H1 (cell line): ENCODE data around the gene GOLGA1. TPM values are rescaled to one million over a fixed set of nuclear protein-coding genes. Genes with fewer than 3 reads are reported as not detected.
"Not testable (repeated sequence)": the region's sequence is repeated elsewhere in the genome, so short reads cannot be mapped to it uniquely, and the experiment has no call there.

ENCODE experiments used
- CTCF ChIA-PET: fragments of 300-600 bp; sonication (Branson Sonifier 250); formaldehyde crosslinking; loops from one replicate; lab custom pipeline; 2021; ENCODE audit not compliant: partially characterized antibody; lab: Charles Lee
- POLR2A ChIA-PET: fragments of 300-600 bp; sonication (Branson Sonifier 250); formaldehyde crosslinking; loops from one replicate; lab custom pipeline; 2021; ENCODE audit warnings: inconsistent platforms; ENCODE audit not compliant: partially characterized antibody; lab: Charles Lee
- DNase-seq, 2 experiments: peaks; one replicate each; pipeline versions ENCODE4 v3.0.0 to v3.0.0-alpha.2; 2010 to 2022; ENCODE audit warnings: low spot score in 2 of 2, low read depth in 1 of 2, mixed read lengths in 1 of 2
- FAIRE-seq: peaks from 2 replicates; lab custom pipeline; 2011; peaks lifted over from hg19 to GRCh38; lab: Jason Lieb, UNC
- H2AFZ ChIP-seq: 2 replicates; pipeline ENCODE4 v1.8.1; 2012; ENCODE audit warnings: low read length, inconsistent platforms
- H2AK5ac ChIP-seq: 2 replicates; pipeline ENCODE4 v1.6.1; 2013; ENCODE audit warnings: low read depth, low read length
- H2BK120ac ChIP-seq: replicated peaks from 2 replicates; pipeline ENCODE3; 2013; ENCODE audit warnings: low read depth, low read length, inconsistent platforms
- H2BK12ac ChIP-seq: 2 replicates; pipeline ENCODE4 v1.6.1; 2013; ENCODE audit warnings: low read depth, low read length
- H2BK15ac ChIP-seq: 2 replicates; pipeline ENCODE4 v1.6.1; 2013; ENCODE audit warnings: low read length
- H2BK20ac ChIP-seq: 2 replicates; pipeline ENCODE4 v1.6.1; 2013; ENCODE audit warnings: low read length
- H2BK5ac ChIP-seq: 2 replicates; pipeline ENCODE4 v1.6.1; 2013; ENCODE audit warnings: low read depth, low read length
- H3K14ac ChIP-seq: 2 replicates; pipeline ENCODE4 v1.6.1; 2013; ENCODE audit warnings: inconsistent platforms; ENCODE audit not compliant: insufficient read length
- H3K18ac ChIP-seq: 2 replicates; pipeline ENCODE4 v1.6.1; 2013; ENCODE audit warnings: low read length; ENCODE audit errors: extremely low read depth
- H3K23ac ChIP-seq: 2 replicates; pipeline ENCODE4 v1.6.1; 2013; ENCODE audit warnings: inconsistent platforms; ENCODE audit not compliant: insufficient read length
- H3K23me2 ChIP-seq: 2 replicates; pipeline ENCODE4 v1.6.1; 2013; ENCODE audit warnings: low read depth, low read length
- H3K27ac ChIP-seq: 2 replicates; pipeline ENCODE4 v1.6.1; 2011; ENCODE audit warnings: low read depth, low read length, inconsistent platforms
- H3K27me3 ChIP-seq, 4 experiments: replicated peaks in 1 of 4; 1 replicate in 1 of 4; 2 replicates in 3 of 4; pipeline versions ENCODE4 v1.6.1 to v1.8.1; 2011 to 2013; ENCODE audit warnings: low read length in 3 of 4, mild to moderate bottlenecking in 3 of 4, inconsistent platforms in 2 of 4, mixed read lengths in 2 of 4, moderate library complexity in 1 of 4; ENCODE audit not compliant: control insufficient read depth in 3 of 4, insufficient read depth in 3 of 4; ENCODE audit errors: extremely low read depth in 1 of 4
- H3K36me3 ChIP-seq, 4 experiments: 2 replicates each; pipeline versions ENCODE4 v1.6.1 to v1.8.1; 2011 to 2013; ENCODE audit warnings: mild to moderate bottlenecking in 4 of 4, low read length in 3 of 4, moderate library complexity in 2 of 4, control low read depth in 1 of 4, inconsistent platforms in 1 of 4; ENCODE audit not compliant: insufficient read depth in 4 of 4, control insufficient read depth in 2 of 4
- H3K4ac ChIP-seq: replicated peaks from 2 replicates; pipeline ENCODE3; 2013; ENCODE audit warnings: low read length, low read depth, mixed read lengths, inconsistent platforms; ENCODE audit not compliant: insufficient read length
- H3K4me1 ChIP-seq, 4 experiments: replicated peaks in 1 of 4; 1 replicate in 1 of 4; 2 replicates in 3 of 4; pipeline versions ENCODE4 v1.6.1 to v1.8.1; 2011 to 2013; ENCODE audit warnings: low read length in 3 of 4, inconsistent platforms in 2 of 4, mixed read lengths in 1 of 4; ENCODE audit not compliant: insufficient read depth in 4 of 4, control insufficient read depth in 3 of 4
- H3K4me2 ChIP-seq, 2 experiments: 2 replicates each; pipeline versions ENCODE4 v1.6.1 to v1.8.1; 2011 to 2013; ENCODE audit warnings: low read depth in 2 of 2, low read length in 2 of 2, control low read depth in 1 of 2, inconsistent platforms in 1 of 2, mild to moderate bottlenecking in 1 of 2; ENCODE audit not compliant: insufficient read depth in 1 of 2
- H3K4me3 ChIP-seq, 4 experiments: fragments of 200-600, 300-600 bp in 1 of 4; sonication (generic), shearing (Covaris generic), sonication (Bioruptor Twin) in 1 of 4; 2 replicates each; pipeline versions ENCODE4 v1.5.1 to v1.8.1; 2011 to 2016; ENCODE audit warnings: low read length in 4 of 4, low read depth in 3 of 4, control low read depth in 2 of 4, inconsistent platforms in 2 of 4, mild to moderate bottlenecking in 2 of 4, mixed read lengths in 1 of 4, moderate library complexity in 1 of 4; ENCODE audit not compliant: insufficient read depth in 2 of 4; ENCODE audit errors: extremely low read depth in 1 of 4
- H3K56ac ChIP-seq: replicated peaks from 2 replicates; pipeline ENCODE3; 2013; ENCODE audit warnings: low read depth, mild to moderate bottlenecking, mixed read lengths, low read length, inconsistent platforms; ENCODE audit not compliant: insufficient read length
- H3K79me1 ChIP-seq: 2 replicates; pipeline ENCODE4 v1.6.1; 2013; ENCODE audit warnings: low read depth, low read length, control low read depth
- H3K79me2 ChIP-seq, 2 experiments: 2 replicates each; pipeline versions ENCODE4 v1.6.1 to v1.8.1; 2012 to 2013; ENCODE audit warnings: low read length in 2 of 2, mild to moderate bottlenecking in 2 of 2, inconsistent platforms in 1 of 2; ENCODE audit not compliant: insufficient read depth in 2 of 2, control insufficient read depth in 1 of 2
- H3K9ac ChIP-seq, 4 experiments: replicated peaks in 1 of 4; 1 replicate in 1 of 4; 2 replicates in 3 of 4; pipeline versions ENCODE4 v1.6.1 to v1.8.1; 2011 to 2013; ENCODE audit warnings: low read depth in 3 of 4, low read length in 3 of 4, control low read depth in 2 of 4, mild to moderate bottlenecking in 2 of 4, moderate library complexity in 2 of 4, inconsistent platforms in 1 of 4; ENCODE audit errors: extremely low read depth in 1 of 4
- H3K9me3 ChIP-seq, 2 experiments: 2 replicates each; pipeline versions ENCODE4 v1.6.1 to v1.8.1; 2012 to 2013; ENCODE audit warnings: mild to moderate bottlenecking in 2 of 2, moderate library complexity in 2 of 2, control low read depth in 1 of 2, inconsistent platforms in 1 of 2, low read depth in 1 of 2, low read length in 1 of 2, mixed read lengths in 1 of 2; ENCODE audit not compliant: insufficient read depth in 2 of 2
- H4K20me1 ChIP-seq, 2 experiments: replicated peaks in 1 of 2; 2 replicates each; pipeline versions ENCODE3 to v1.8.1; 2011 to 2013; ENCODE audit warnings: inconsistent platforms in 2 of 2, low read length in 2 of 2, mild to moderate bottlenecking in 1 of 2; ENCODE audit not compliant: insufficient read depth in 2 of 2, control insufficient read depth in 1 of 2
- H4K5ac ChIP-seq: 2 replicates; pipeline ENCODE4 v1.6.1; 2013; ENCODE audit warnings: low read length, low read depth, mixed read lengths, inconsistent platforms; ENCODE audit not compliant: insufficient read length
- H4K8ac ChIP-seq: 2 replicates; pipeline ENCODE4 v1.8.0; 2013; ENCODE audit warnings: mild to moderate bottlenecking, moderate library complexity, low read length, inconsistent platforms; ENCODE audit not compliant: insufficient read depth; ENCODE audit errors: extremely low read depth
- H4K91ac ChIP-seq: replicated peaks from 2 replicates; pipeline ENCODE3; 2013; ENCODE audit warnings: low read length, mixed read lengths, inconsistent platforms; ENCODE audit not compliant: insufficient read length
- WGBS, 2 experiments: shearing (Covaris generic) in 1 of 2; methylation state at CpG; one replicate each; pipeline versions ENCODE4 v1.1.6 to v1.1.7; 2013 to 2015; ENCODE audit warnings: low lambda C conversion rate in 2 of 2, mixed read lengths in 2 of 2, inconsistent platforms in 1 of 2, low coverage in 1 of 2, missing lambda C conversion rate in 1 of 2; ENCODE audit not compliant: insufficient replicate concordance in 2 of 2, insufficient coverage in 1 of 2, insufficient read length in 1 of 2; ENCODE audit errors: extremely low coverage in 1 of 2, missing lambda C conversion rate in 1 of 2; 5-methylcytosine and 5-hydroxymethylcytosine counted together
- polyA plus RNA-seq, 7 experiments: library from polyadenylated mRNA; depleted of rRNA in 3 of 7; stranded (reverse) in 5 of 7; unstranded in 2 of 7; fragments of >200 nt in 5 of 7; fragments of 200-250 nt in 2 of 7; gene quantifications; 1 replicate in 5 of 7; 2 replicates in 1 of 7; 4 replicates in 1 of 7; pipeline versions ENCODE4 v1.2.1 to v1.2.3, GENCODE V29; 2011 to 2013; ENCODE audit warnings: missing spikeins in 2 of 7, mixed read lengths in 2 of 7
- total RNA-seq: library from RNA; stranded (reverse); fragmentation: NEBNext Ultra II Directional; extraction: Animal tissue kit (Norgen Biotek cat#: 25700); gene quantifications from 2 replicates; pipeline ENCODE4 v1.2.1, GENCODE V29; 2021

The GOLGA1 gene
- total and polyA plus RNA-seq, 2 of the 8 experiments (the other 6 are each of a cell fraction or from before 2014, with no cell fraction given), result 4.8 to 6.5 TPM

DNA sequence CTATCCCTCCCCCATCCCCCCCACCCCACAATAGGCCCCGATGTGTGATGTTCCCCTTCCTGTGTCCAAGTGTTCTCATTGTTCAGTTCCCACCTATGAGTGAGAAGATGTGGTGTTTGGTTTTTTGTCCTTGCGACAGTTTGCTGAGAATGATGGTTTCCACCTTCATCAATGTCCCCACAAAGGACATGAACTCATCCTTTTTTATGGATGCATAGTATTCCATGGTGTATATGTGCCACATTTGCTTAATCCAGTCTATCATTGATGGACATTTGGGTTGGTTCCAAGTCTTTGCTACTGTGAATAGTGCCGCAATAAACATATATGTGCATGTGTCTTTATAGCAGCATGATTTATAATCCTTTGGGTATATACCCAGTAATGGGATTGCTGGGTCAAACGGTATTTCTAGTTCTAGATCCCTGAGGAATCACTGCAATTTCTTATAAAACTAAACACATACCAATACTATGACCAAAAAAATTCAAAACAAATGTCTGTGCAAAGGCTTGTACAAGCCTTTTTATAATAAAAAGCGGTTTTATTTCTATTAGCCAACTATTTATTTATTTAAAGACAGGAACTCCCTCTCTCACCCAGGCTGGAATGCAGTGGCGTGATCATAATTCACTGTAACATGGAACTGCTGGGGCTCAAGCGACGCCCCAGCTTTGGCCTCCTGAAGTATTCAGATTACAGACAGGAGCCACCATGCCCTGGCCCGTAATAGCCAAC, 19.0 kb upstream of the GOLGA1 start:
- H3K14ac ChIP-seq, H3K27ac ChIP-seq, H2BK12ac ChIP-seq, H3K23ac ChIP-seq, H3K18ac ChIP-seq, H3K4ac ChIP-seq, H2AK5ac ChIP-seq, H2BK15ac ChIP-seq, H4K8ac ChIP-seq, POLR2A ChIA-PET, H3K56ac ChIP-seq, H3K9ac ChIP-seq, H2BK120ac ChIP-seq, H3K27me3 ChIP-seq, H2BK5ac ChIP-seq, H3K23me2 ChIP-seq, H3K4me3 ChIP-seq, H4K91ac ChIP-seq, H3K9me3 ChIP-seq, H2BK20ac ChIP-seq, H3K4me2 ChIP-seq, H2AFZ ChIP-seq, H3K79me2 ChIP-seq, DNase-seq, H3K79me1 ChIP-seq, FAIRE-seq, H3K36me3 ChIP-seq, H4K5ac ChIP-seq, H3K4me1 ChIP-seq, H4K20me1 ChIP-seq: not testable (repeated sequence)
- CTCF ChIA-PET, result interaction anchor here (0.6 kb wide), 1 partner anchor 148 kb away, joined by 3 read pairs; no protein-coding TSS in a partner anchor
- WGBS, 2 experiments, result 93% methylated on average over 9 of the region's 9 CpGs; no CpG with 5 or more reads in 1 of the 2 experiments
